WTC11 (cell line): ENCODE data around the gene NELL1.

ENCODE experiments used
- CTCF ChIP-seq: fragments of 200-600 bp; IDR thresholded peaks from 2 replicates; pipeline ENCODE4 v1.8.0; 2022; ENCODE audit warnings: antibody characterized with exemption
- ESRRA ChIP-seq: sonication (generic); formaldehyde crosslinking; IDR thresholded peaks from 2 replicates; pipeline ENCODE4 v1.8.1; 2022; ENCODE audit warnings: mild to moderate bottlenecking, missing genetic modification reagents, borderline replicate concordance
- PREB ChIP-seq: sonication (generic); formaldehyde crosslinking; IDR thresholded peaks from 2 replicates; pipeline ENCODE4 v1.8.1; 2022; ENCODE audit warnings: mild to moderate bottlenecking, missing genetic modification reagents, moderate library complexity, borderline replicate concordance

GRCh38 chr11:20707876-20708275 is 38.5 kb downstream of the NELL1 start:
- TF ChIP-seq ESRRA (CRISPR knock-in tag) (no peak), CTCF (no peak), PREB (no peak)
